Activated naive CD4-positive, alpha-beta T cell treated with anti-CD3 and anti-CD28 coated beads for 36 hours (primary cell): ENCODE measurements around the gene GPR107. TPM values are rescaled to one million over a fixed set of nuclear protein-coding genes. Genes with fewer than 3 reads are reported as not detected.
A peak's percentile ranks its signal among the peaks of the same experiment; 100 is the strongest.

ENCODE experiments used
- CTCF ChIA-PET: fragments of 350-600 bp; sonication (Branson Sonifier 250); formaldehyde crosslinking; loops from one replicate; lab custom pipeline; 2021; ENCODE audit warnings: antibody characterized with exemption; lab: Charles Lee
- DNase-seq: peaks from one replicate; pipeline ENCODE4 v3.0.0-alpha.2; 2020
- H3K27ac Mint-ChIP-seq: one replicate; pipeline ENCODE4 v1.8.0; 2021; ENCODE audit warnings: mild to moderate bottlenecking, mixed read lengths
- H3K27me3 Mint-ChIP-seq: one replicate; pipeline ENCODE4 v1.8.0; 2021; ENCODE audit warnings: low read depth, mixed read lengths
- H3K36me3 Mint-ChIP-seq: one replicate; pipeline ENCODE4 v1.8.0; 2021; ENCODE audit warnings: low read depth, mixed read lengths
- H3K4me1 Mint-ChIP-seq: one replicate; pipeline ENCODE4 v1.8.0; 2021; ENCODE audit warnings: low read depth, mixed read lengths
- H3K4me3 Mint-ChIP-seq: one replicate; pipeline ENCODE4 v1.8.0; 2021; ENCODE audit warnings: mild to moderate bottlenecking, moderate library complexity, mixed read lengths
- H3K9me3 Mint-ChIP-seq: one replicate; pipeline ENCODE4 v1.8.0; 2021; ENCODE audit warnings: mixed read lengths
- intact Hi-C: fragments of 100-400 bp; cut with micrococcal nuclease; formaldehyde crosslinking; loops from one replicate; pipeline ENCODE4 v1.15.1; 2023
- total RNA-seq, 2 experiments: library from RNA; stranded (reverse); gene quantifications; one replicate each; pipeline ENCODE4 v1.2.3, GENCODE V29; 2021

Gene GPR107
- total RNA-seq, 2 experiments from 2014 or later, result 19.0 to 20.0 TPM

- CTCF ChIA-PET, result interaction anchor here (1.1 to 1.3 kb wide), 3 partner anchors 9 to 10 kb away, joined by 3 to 5 read pairs (median 4); no protein-coding TSS in a partner anchor
- no peaks in the 10 kb centered on the region for H3K9me3 Mint-ChIP-seq
- no peak overlapping the region for H3K27ac Mint-ChIP-seq
- peaks cover 8% of the 10 kb centered on the region for H3K4me1 Mint-ChIP-seq
- intact Hi-C loops, result no loop called here
- H3K36me3 Mint-ChIP-seq, result peaks cover 23% of the 10 kb centered on the region
- H3K27me3 Mint-ChIP-seq, result no peaks in the 10 kb centered on the region
- no peak overlapping the region for H3K4me3 Mint-ChIP-seq
- no peak for DNase-seq
Measured at GRCh38 chr9:130116346-130116745, 62.6 kb downstream of the GPR107 start.

GRCh38 chr9:130117376-130117775, 63.7 kb downstream of the GPR107 start:
- no peak for DNase-seq
- Mint-ChIP-seq H3K27ac (no peak overlapping the region), H3K4me3 (no peak overlapping the region), H3K27me3 (no peaks in the 10 kb centered on the region), H3K4me1 (no peaks in the 10 kb centered on the region), H3K36me3 (peaks cover 15% of the 10 kb centered on the region), H3K9me3 (no peaks in the 10 kb centered on the region)
- CTCF ChIA-PET, result interaction anchor here (1.1 kb wide), 1 partner anchor 9 kb away, joined by 4 read pairs; no protein-coding TSS in a partner anchor
- intact Hi-C loops, result no loop called here

DNA sequence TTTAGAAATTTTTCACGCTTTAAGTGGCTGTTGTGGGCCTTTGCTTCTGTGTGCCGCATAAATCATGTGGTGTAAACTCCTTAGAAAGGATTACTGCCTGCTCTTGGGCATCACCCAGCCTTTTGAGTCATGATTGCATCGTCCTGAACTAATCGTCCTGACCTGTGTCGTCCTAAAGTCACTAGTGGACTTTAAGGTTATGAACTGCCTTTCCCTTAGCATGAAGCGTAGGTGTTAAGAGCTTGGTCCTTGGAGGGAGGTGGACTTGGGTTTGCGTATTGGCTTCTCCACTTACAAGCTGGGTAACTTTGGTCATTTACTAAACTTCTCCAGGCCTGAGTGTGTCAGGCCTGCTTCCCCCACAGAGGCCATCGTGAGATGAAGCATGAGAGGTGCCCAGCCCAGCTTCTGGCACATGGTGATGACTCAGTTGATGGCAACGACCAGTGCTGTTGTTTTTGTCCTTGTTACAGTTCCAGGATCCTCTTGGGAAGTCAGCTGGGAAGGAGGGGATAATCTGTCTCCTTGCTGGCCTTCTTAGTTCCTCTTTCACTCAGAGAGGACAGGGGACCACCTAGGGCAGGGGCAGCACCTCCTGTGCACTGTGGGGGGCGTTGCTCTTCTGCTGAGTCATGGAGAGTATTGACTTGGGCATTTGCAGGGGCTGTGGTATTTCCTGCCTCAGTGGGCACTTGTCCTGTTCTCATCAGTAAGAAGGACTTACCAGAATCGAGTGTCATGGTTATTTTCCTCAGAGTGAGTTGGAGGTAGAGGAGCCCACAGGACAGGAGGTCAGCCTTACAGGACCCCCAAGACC, 64.3 kb downstream of the GPR107 start:
- peak overlapping the region; percentile 13 for H3K27ac Mint-ChIP-seq

DNA sequence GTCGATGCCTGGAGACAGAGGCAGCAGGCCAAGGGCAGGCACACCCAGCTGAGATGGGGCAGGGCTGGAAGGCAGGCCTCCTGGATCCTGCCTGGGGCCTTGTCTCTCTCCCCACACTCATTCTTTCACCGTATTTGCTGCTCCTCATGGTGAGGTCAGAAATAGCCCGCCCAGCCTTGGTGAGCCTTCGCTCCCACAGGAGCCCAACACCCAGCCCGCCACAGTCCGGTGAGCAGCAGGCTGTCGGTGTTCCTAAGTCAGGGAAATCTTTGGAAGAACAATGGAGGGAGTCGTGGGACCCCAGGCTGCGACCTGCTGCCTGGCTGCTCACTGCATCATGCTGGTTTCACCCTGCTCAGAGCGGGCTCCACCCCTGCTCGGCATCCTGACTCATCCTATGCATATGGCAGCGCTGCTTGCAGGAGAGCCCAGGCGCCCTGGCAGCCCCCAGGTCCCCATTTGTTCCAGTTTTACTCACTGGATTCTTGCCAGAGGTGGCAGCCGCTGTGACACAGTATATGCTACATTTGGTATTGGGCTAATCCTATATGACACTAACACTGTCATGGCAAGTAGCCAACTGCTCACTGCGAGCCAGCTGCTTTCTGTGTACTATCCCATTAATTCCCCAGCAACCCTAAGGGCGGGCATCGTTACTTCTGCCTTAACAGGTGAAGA, 65.3 kb downstream of the GPR107 start:
- Mint-ChIP-seq H3K27ac (no peak overlapping the region), H3K9me3 (no peaks in the 10 kb centered on the region), H3K4me3 (no peak overlapping the region), H3K27me3 (no peaks in the 10 kb centered on the region), H3K4me1 (no peaks in the 10 kb centered on the region), H3K36me3 (peaks cover 13% of the 10 kb centered on the region)
- intact Hi-C loops, result no loop called here
- DNase-seq, result no peak
- CTCF ChIA-PET, result interaction anchor here (0.9 kb wide), 1 partner anchor 20 kb away, joined by 3 read pairs; no protein-coding TSS in a partner anchor

More for the DNA sequence above, 64.3 kb downstream of the GPR107 start:
- Mint-ChIP-seq H3K4me3 (no peak overlapping the region), H3K27me3 (no peaks in the 10 kb centered on the region), H3K4me1 (no peaks in the 10 kb centered on the region), H3K36me3 (peaks cover 13% of the 10 kb centered on the region), H3K9me3 (no peaks in the 10 kb centered on the region)
- intact Hi-C loops, result no loop called here
- CTCF ChIA-PET, result no interaction called here
- no peak for DNase-seq

DNA sequence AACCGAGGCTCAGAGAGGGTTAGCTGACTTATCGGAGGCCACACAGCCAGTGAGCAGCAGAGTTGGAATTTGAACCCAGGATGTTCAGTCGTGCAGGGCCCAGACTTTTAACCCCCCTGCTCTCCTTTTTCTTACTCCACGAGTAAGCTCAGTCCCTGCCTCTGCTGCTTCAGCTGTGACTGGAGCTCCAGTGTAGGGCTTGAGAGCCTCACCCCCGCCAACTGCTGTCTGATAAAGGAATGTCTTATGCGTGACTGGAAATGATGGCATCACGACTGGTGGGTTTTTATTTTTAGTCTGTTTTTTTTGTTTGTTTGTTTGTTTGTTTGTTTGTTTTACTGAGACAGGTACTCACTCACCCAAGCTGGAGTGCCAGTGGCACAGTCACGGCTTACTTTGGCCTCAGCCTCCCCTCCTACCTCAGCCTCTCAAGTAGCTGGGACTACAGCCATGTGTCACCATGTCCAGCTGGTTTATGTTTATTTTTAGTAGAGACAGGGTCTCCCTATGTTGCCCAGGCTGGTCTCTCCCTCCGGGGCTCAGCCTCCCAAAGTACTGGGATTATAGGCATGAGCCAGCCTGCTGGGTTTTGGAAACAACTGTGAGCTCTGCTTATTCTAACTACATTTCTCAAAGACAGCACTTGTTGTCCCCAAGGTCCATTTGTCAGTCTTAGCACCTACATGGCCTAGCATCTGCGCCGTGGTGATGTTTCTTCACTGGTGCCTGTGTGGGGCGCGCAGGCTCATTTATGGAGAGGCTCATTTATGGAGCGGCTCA, 66.0 kb downstream of the GPR107 start:
- no peak for DNase-seq
- Mint-ChIP-seq H3K27me3 (no peaks in the 10 kb centered on the region), H3K27ac (no peak overlapping the region), H3K4me1 (no peaks in the 10 kb centered on the region), H3K36me3 (peaks cover 13% of the 10 kb centered on the region), H3K9me3 (no peaks in the 10 kb centered on the region), H3K4me3 (no peak overlapping the region)
- CTCF ChIA-PET, result interaction anchor here (0.7 to 0.9 kb wide), 2 partner anchors 19 to 171 kb away, joined by 3 read pairs; no protein-coding TSS in a partner anchor
- intact Hi-C loops, result no loop called here

GRCh38 chr9:130120299-130120587, 66.5 kb downstream of the GPR107 start:
- no peak for DNase-seq
- Mint-ChIP-seq H3K4me3 (no peak overlapping the region), H3K36me3 (peaks cover 12% of the 10 kb centered on the region), H3K4me1 (no peaks in the 10 kb centered on the region), H3K27me3 (no peaks in the 10 kb centered on the region), H3K9me3 (no peaks in the 10 kb centered on the region), H3K27ac (no peak overlapping the region)
- intact Hi-C loops, result no loop called here
- CTCF ChIA-PET, result interaction anchor here (0.7 to 0.9 kb wide), 2 partner anchors 19 to 170 kb away, joined by 3 read pairs; no protein-coding TSS in a partner anchor

DNA sequence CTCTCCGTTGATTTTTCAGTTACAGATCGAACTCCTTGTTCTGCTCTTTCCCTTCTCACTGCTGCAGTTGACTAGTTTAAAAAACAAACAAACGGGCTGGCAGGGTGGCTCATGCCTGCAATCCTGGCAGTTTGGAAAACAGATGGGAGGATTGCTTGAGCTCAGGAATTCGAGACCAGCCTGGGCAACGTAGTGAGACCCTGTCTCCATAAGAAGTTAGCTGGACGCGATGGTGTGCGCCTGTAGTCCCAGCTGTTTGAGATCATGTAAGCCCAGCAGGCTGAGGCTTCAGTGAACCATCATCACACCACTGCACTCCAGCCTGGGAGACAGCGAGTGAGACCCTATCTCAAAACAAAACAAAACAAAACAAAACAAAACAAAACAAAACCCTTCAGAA, 67.1 kb downstream of the GPR107 start:
- H3K9me3 Mint-ChIP-seq, result no peaks in the 10 kb centered on the region
- peaks cover 10% of the 10 kb centered on the region for H3K36me3 Mint-ChIP-seq
- no peaks in the 10 kb centered on the region for H3K27me3 Mint-ChIP-seq
- intact Hi-C loops, result no loop called here
- no peak overlapping the region for H3K4me3 Mint-ChIP-seq
- CTCF ChIA-PET, result interaction anchor here (0.6 kb wide), 1 partner anchor 748 kb away, joined by 6 read pairs; no protein-coding TSS in a partner anchor
- H3K4me1 Mint-ChIP-seq, result no peaks in the 10 kb centered on the region
- no peak for DNase-seq
- H3K27ac Mint-ChIP-seq, result no peak overlapping the region

DNA sequence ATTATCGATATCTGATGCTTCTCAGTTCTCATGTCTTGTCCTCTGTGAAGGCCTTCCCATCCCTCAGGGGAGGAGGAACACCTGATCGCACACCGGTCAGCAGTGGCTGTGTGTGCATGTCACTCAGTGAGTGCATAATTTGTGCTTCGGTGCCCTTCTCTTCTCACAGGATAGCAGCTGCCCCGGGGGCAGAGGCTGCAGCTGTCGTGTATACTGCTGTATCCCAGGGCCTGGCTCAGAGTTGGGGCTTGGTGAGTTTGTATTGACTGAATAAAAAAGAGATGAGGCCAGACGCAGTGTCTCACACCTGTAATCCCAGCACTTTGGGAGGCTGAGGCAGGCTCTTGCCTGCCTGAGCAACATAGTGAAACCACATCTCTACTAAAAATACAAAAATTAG, 68.8 kb downstream of the GPR107 start:
- Mint-ChIP-seq H3K36me3 (peaks cover 13% of the 10 kb centered on the region), H3K4me1 (peaks cover 13% of the 10 kb centered on the region), H3K4me3 (no peak overlapping the region), H3K27me3 (no peaks in the 10 kb centered on the region), H3K27ac (no peak overlapping the region), H3K9me3 (no peaks in the 10 kb centered on the region)
- CTCF ChIA-PET, result interaction anchor here (2.1 kb wide), 1 partner anchor 16 kb away, joined by 8 read pairs; no protein-coding TSS in a partner anchor
- DNase-seq, result no peak
- intact Hi-C loops, result no loop called here

GRCh38 chr9:130124085-130124860, 70.6 kb downstream of the GPR107 start:
- Mint-ChIP-seq H3K9me3 (no peaks in the 10 kb centered on the region), H3K27ac (no peak overlapping the region), H3K4me1 (peaks cover 29% of the 10 kb centered on the region), H3K4me3 (no peak overlapping the region), H3K36me3 (peaks cover 16% of the 10 kb centered on the region), H3K27me3 (no peaks in the 10 kb centered on the region)
- intact Hi-C loops, result no loop called here
- DNase-seq, result no peak
- CTCF ChIA-PET, result interaction anchor here (1.1 to 1.5 kb wide), 3 partner anchors 8 to 31 kb away, joined by 3 to 9 read pairs (median 3); no protein-coding TSS in a partner anchor

- no peak for DNase-seq
- Mint-ChIP-seq H3K4me1 (peaks cover 52% of the 10 kb centered on the region), H3K36me3 (peaks cover 22% of the 10 kb centered on the region), H3K9me3 (no peaks in the 10 kb centered on the region), H3K27ac (peak overlapping the region; percentile 65), H3K27me3 (no peaks in the 10 kb centered on the region), H3K4me3 (no peak overlapping the region)
- intact Hi-C loops, result no loop called here
- CTCF ChIA-PET, result interaction anchor here (0.8 kb wide), 1 partner anchor 10 kb away, joined by 4 read pairs; no protein-coding TSS in a partner anchor
Measured at GRCh38 chr9:130126721-130127433, 73.2 kb downstream of the GPR107 start.

- Mint-ChIP-seq H3K9me3 (no peaks in the 10 kb centered on the region), H3K4me1 (peaks cover 52% of the 10 kb centered on the region), H3K36me3 (peaks cover 22% of the 10 kb centered on the region), H3K27me3 (no peaks in the 10 kb centered on the region), H3K27ac (peak overlapping the region; percentile 99), H3K4me3 (peak overlapping the region; percentile 71)
- peak; percentile 83 for DNase-seq
- intact Hi-C loops, result loop anchor here (1.0 to 2.0 kb wide), 3 partner anchors 21 to 111 kb away; no protein-coding TSS in a partner anchor
- CTCF ChIA-PET, result interaction anchor here (1.2 to 2.7 kb wide), 3 partner anchors 13 to 20 kb away, joined by 4 to 19 read pairs (median 5); no protein-coding TSS in a partner anchor
Measured at GRCh38 chr9:130128251-130128650, 74.5 kb downstream of the GPR107 start.
